WTC11 (cell line): ENCODE results near the gene USF1. TPM values are rescaled to one million over a fixed set of nuclear protein-coding genes. Genes with fewer than 3 reads are reported as not detected.
A peak's percentile ranks its signal among the peaks of the same experiment; 100 is the strongest.
"Not testable (repeated sequence)": the region's sequence is repeated elsewhere in the genome, so short reads cannot be mapped to it uniquely, and the experiment has no call there.

Experiments used
- ATAC-seq: fragments of 200-7000 bp; cut with Tn5 transposase; 2 replicates; pipeline ENCODE4 v1.10.0; 2021; ENCODE audit warnings: mild to moderate bottlenecking, moderate library complexity
- CTCF ChIA-PET: fragments of 300-600 bp; sonication (Branson Sonifier 250); formaldehyde crosslinking; loops from one replicate; lab custom pipeline; 2021; ENCODE audit warnings: antibody characterized with exemption; lab: Charles Lee
- POLR2A ChIA-PET: fragments of 350-600 bp; sonication (Branson Sonifier 250); formaldehyde crosslinking; loops from one replicate; lab custom pipeline; 2021; ENCODE audit warnings: antibody characterized with exemption; lab: Charles Lee
- DNase-seq: peaks from one replicate; pipeline ENCODE4 v3.0.0; 2021; ENCODE audit warnings: low spot score
- H3K27ac Mint-ChIP-seq: 2 replicates; pipeline ENCODE4 v1.8.0; 2021; ENCODE audit warnings: mixed read lengths
- H3K27me3 Mint-ChIP-seq: 2 replicates; pipeline ENCODE4 v1.8.0; 2021; ENCODE audit warnings: low read depth, mild to moderate bottlenecking, moderate library complexity, mixed read lengths
- H3K36me3 Mint-ChIP-seq: 2 replicates; pipeline ENCODE4 v1.8.0; 2021; ENCODE audit warnings: mixed read lengths
- H3K4me1 Mint-ChIP-seq: 2 replicates; pipeline ENCODE4 v1.8.0; 2022; ENCODE audit warnings: mixed read lengths
- H3K4me3 Mint-ChIP-seq: 2 replicates; pipeline ENCODE4 v1.8.0; 2021; ENCODE audit warnings: mild to moderate bottlenecking, moderate library complexity, mixed read lengths
- H3K9me3 Mint-ChIP-seq: 2 replicates; pipeline ENCODE4 v1.8.0; 2021; ENCODE audit warnings: mixed read lengths
- ATF1 ChIP-seq: sonication (generic); formaldehyde crosslinking; IDR thresholded peaks from 2 replicates; pipeline ENCODE4 v1.8.1; 2023; ENCODE audit warnings: mild to moderate bottlenecking, moderate library complexity, missing genetic modification reagents
- ATF6 ChIP-seq: sonication (generic); formaldehyde crosslinking; IDR thresholded peaks from 2 replicates; pipeline ENCODE4 v1.8.1; 2023; ENCODE audit warnings: mild to moderate bottlenecking, missing genetic modification reagents
- CREM ChIP-seq: sonication (generic); formaldehyde crosslinking; IDR thresholded peaks from 2 replicates; pipeline ENCODE4 v1.8.1; 2022; ENCODE audit warnings: mild to moderate bottlenecking, missing genetic modification reagents, moderate library complexity
- E2F5 ChIP-seq: sonication (generic); formaldehyde crosslinking; IDR thresholded peaks from 2 replicates; pipeline ENCODE4 v1.8.1; 2022; ENCODE audit warnings: mild to moderate bottlenecking, moderate library complexity, missing genetic modification reagents
- ESRRA ChIP-seq: sonication (generic); formaldehyde crosslinking; IDR thresholded peaks from 2 replicates; pipeline ENCODE4 v1.8.1; 2022; ENCODE audit warnings: mild to moderate bottlenecking, missing genetic modification reagents, borderline replicate concordance
- ETV6 ChIP-seq: sonication (generic); formaldehyde crosslinking; IDR thresholded peaks from 2 replicates; pipeline ENCODE4 v1.8.1; 2022; ENCODE audit warnings: mild to moderate bottlenecking, missing genetic modification reagents
- IRF2 ChIP-seq: sonication (generic); formaldehyde crosslinking; IDR thresholded peaks from 2 replicates; pipeline ENCODE4 v1.8.0; 2022; ENCODE audit warnings: low read depth, missing genetic modification reagents, borderline replicate concordance
- KAT7 ChIP-seq: sonication (generic); formaldehyde crosslinking; IDR thresholded peaks from 2 replicates; pipeline ENCODE4 v1.8.1; 2023; ENCODE audit warnings: missing genetic modification reagents, mild to moderate bottlenecking, borderline replicate concordance
- NR3C1 ChIP-seq: sonication (generic); formaldehyde crosslinking; conservative IDR thresholded peaks from 2 replicates; pipeline ENCODE4 v1.8.1; 2023; ENCODE audit warnings: low read depth, mild to moderate bottlenecking, missing genetic modification reagents
- SP1 ChIP-seq: sonication (generic); formaldehyde crosslinking; conservative IDR thresholded peaks from 2 replicates; pipeline ENCODE4 v1.8.1; 2022; ENCODE audit warnings: missing genetic modification reagents
- USF2 ChIP-seq: sonication (generic); formaldehyde crosslinking; IDR thresholded peaks from 2 replicates; pipeline ENCODE4 v1.8.1; 2023; ENCODE audit warnings: mild to moderate bottlenecking, missing genetic modification reagents, moderate library complexity
- ZNF219 ChIP-seq: sonication (generic); formaldehyde crosslinking; IDR thresholded peaks from 2 replicates; pipeline ENCODE4 v1.8.0; 2023; ENCODE audit warnings: missing genetic modification reagents, mild to moderate bottlenecking, borderline replicate concordance
- ZNF425 ChIP-seq: fragments of 250-450 bp; sonication (Bioruptor Pico); conservative IDR thresholded peaks from 2 replicates; pipeline ENCODE4 v1.9.0; 2021; ENCODE audit warnings: mild to moderate bottlenecking
- ZNF671 ChIP-seq: fragments of 250-450 bp; sonication (Bioruptor Pico); IDR thresholded peaks from 2 replicates; pipeline ENCODE4 v1.8.0; 2021; ENCODE audit warnings: mild to moderate bottlenecking
- total RNA-seq: library from RNA; stranded (reverse); gene quantifications from 3 replicates; pipeline ENCODE4 v1.2.3, GENCODE V29; 2021
- TF ChIP-seq, protein P1 (sequence below): fragments of 250-450 bp; sonication (Bioruptor Pico); IDR thresholded peaks from 2 replicates; pipeline ENCODE4 v2.1.2; 2022; ENCODE audit warnings: mild to moderate bottlenecking, moderate library complexity
- TF ChIP-seq, protein P2 (sequence below): sonication (generic); formaldehyde crosslinking; IDR thresholded peaks from 2 replicates; pipeline ENCODE4 v1.8.0; 2023; ENCODE audit warnings: missing genetic modification reagents, mild to moderate bottlenecking, borderline replicate concordance

Gene USF1
- total RNA-seq, 1 experiment from 2014 or later: 65.6 TPM

DNA sequence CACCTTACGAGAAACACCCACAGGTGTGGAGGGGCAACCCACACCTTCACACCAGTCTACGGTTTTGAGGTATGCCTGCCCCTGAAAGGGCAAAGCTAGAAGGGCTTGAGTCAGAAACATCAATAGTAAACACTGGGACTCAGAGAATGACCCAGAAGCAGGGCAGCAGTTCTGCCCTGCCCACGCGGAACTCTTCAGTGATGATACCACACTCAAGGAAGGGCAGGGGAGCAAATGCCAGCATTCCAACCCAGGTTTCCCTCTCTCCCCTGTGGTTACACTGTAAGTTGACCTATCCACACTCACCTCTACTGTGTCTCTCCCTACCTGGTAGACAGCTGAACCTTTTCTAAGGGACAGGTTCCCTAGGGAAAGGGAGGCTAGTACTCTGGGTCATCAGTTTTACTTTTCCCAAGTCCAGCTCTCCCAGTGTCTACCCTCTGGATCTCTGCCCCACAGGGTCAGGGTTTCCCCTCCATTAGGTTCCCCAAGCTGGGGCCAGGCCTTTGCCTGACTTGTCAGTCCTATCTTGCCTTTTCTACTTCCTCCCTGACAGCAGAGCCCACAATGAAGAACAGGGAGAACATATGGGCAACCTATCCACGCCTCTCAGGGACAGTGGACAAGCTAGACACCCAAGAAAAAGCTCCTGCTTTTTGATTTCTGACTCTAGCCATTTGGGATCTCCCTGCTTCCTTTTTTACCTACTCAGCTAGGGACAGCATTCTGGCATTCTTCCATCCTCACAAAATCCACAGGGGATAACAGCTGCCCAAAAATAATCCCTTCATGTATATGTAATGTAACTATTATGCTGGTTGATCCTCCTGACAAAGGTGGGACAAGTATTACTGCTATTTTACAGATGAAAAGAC lies 27.8 kb downstream of the USF1 start:
- ChIA-PET CTCF (interaction anchor here (0.6 to 1.6 kb wide), 7 partner anchors 20 to 80 kb away, joined by 3 to 8 read pairs (median 6); partner anchors contain the start of genes ITLN2, KLHDC9, TSTD1 and USF1), POLR2A (interaction anchor here (1.4 kb wide), 1 partner anchor 27 kb away, joined by 5 read pairs; the partner anchor contains the start of gene USF1)
- Mint-ChIP-seq H3K9me3 (no peaks in the 10 kb centered on the region), H3K4me3 (peak overlapping the region; percentile 87), H3K36me3 (peaks cover 6% of the 10 kb centered on the region; the same call in 1 of the 2 replicates), H3K4me1 (peaks cover 64% of the 10 kb centered on the region), H3K27me3 (no peaks in the 10 kb centered on the region), H3K27ac (peak overlapping the region; percentile 100)
- TF ChIP-seq ZNF671 (CRISPR knock-in tag) (no peak), ESRRA (CRISPR knock-in tag) (no peak), SP1 (CRISPR knock-in tag) (no peak), CREM (CRISPR knock-in tag) (no peak), ATF6 (CRISPR knock-in tag) (no peak), KAT7 (CRISPR knock-in tag) (no peak), ZNF425 (CRISPR knock-in tag) (no peak), ZNF219 (CRISPR knock-in tag) (no peak), ETV6 (CRISPR knock-in tag) (no peak), USF2 (no peak), IRF2 (CRISPR knock-in tag) (no peak), E2F5 (CRISPR knock-in tag) (no peak), NR3C1 (CRISPR knock-in tag) (no peak), ATF1 (no peak)
- TF ChIP-seq, protein P1, sequence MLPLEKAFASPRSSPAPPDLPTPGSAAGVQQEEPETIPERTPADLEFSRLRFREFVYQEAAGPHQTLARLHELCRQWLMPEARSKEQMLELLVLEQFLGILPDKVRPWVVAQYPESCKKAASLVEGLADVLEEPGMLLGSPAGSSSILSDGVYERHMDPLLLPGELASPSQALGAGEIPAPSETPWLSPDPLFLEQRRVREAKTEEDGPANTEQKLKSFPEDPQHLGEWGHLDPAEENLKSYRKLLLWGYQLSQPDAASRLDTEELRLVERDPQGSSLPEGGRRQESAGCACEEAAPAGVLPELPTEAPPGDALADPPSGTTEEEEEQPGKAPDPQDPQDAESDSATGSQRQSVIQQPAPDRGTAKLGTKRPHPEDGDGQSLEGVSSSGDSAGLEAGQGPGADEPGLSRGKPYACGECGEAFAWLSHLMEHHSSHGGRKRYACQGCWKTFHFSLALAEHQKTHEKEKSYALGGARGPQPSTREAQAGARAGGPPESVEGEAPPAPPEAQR: no peak
- TF ChIP-seq, protein P2, sequence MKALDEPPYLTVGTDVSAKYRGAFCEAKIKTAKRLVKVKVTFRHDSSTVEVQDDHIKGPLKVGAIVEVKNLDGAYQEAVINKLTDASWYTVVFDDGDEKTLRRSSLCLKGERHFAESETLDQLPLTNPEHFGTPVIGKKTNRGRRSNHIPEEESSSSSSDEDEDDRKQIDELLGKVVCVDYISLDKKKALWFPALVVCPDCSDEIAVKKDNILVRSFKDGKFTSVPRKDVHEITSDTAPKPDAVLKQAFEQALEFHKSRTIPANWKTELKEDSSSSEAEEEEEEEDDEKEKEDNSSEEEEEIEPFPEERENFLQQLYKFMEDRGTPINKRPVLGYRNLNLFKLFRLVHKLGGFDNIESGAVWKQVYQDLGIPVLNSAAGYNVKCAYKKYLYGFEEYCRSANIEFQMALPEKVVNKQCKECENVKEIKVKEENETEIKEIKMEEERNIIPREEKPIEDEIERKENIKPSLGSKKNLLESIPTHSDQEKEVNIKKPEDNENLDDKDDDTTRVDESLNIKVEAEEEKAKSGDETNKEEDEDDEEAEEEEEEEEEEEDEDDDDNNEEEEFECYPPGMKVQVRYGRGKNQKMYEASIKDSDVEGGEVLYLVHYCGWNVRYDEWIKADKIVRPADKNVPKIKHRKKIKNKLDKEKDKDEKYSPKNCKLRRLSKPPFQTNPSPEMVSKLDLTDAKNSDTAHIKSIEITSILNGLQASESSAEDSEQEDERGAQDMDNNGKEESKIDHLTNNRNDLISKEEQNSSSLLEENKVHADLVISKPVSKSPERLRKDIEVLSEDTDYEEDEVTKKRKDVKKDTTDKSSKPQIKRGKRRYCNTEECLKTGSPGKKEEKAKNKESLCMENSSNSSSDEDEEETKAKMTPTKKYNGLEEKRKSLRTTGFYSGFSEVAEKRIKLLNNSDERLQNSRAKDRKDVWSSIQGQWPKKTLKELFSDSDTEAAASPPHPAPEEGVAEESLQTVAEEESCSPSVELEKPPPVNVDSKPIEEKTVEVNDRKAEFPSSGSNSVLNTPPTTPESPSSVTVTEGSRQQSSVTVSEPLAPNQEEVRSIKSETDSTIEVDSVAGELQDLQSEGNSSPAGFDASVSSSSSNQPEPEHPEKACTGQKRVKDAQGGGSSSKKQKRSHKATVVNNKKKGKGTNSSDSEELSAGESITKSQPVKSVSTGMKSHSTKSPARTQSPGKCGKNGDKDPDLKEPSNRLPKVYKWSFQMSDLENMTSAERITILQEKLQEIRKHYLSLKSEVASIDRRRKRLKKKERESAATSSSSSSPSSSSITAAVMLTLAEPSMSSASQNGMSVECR (CRISPR knock-in tag): no peak
- DNase-seq (no peak), ATAC-seq (no peak)

DNA sequence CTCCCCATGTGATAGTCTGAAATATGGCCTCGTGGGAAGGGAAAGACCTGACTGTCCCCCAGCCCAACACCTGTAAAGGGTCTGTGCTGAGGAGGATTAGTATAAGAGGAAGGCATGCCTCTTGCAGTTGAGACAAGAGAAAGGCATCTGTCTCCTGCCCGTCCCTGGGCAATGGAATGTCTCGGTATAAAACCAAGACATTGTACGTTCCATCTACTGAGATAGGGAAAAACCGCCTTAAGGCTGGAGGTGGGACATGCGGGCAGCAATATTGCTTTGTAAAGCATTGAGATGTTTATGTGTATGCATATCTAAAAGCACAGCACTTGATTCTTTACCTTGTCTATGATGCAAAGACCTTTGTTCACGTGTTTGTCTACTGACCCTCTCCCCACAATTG lies 28.6 kb downstream of the USF1 start:
- H3K36me3 Mint-ChIP-seq, CTCF ChIA-PET, POLR2A ChIA-PET, DNase-seq, H3K9me3 Mint-ChIP-seq, H3K27me3 Mint-ChIP-seq, ATAC-seq: not testable (repeated sequence)
- Mint-ChIP-seq H3K27ac (peak overlapping the region; percentile 100), H3K4me1 (peaks cover 66% of the 10 kb centered on the region), H3K4me3 (peak overlapping the region; percentile 87)

GRCh38 chr1:161016683-161017082 lies 29.1 kb downstream of the USF1 start:
- ATAC-seq, POLR2A ChIA-PET, H3K27me3 Mint-ChIP-seq, H3K36me3 Mint-ChIP-seq, H3K9me3 Mint-ChIP-seq, CTCF ChIA-PET, DNase-seq: not testable (repeated sequence)
- H3K4me1 Mint-ChIP-seq: peaks cover 66% of the 10 kb centered on the region
- peak overlapping the region; percentile 98 for H3K27ac Mint-ChIP-seq
- peak overlapping the region; percentile 35; the same call in 1 of the 2 replicates for H3K4me3 Mint-ChIP-seq
